UCSD-AML1 (cell line): ENCODE results near the gene CASP8.

ENCODE experiments used
- DNase-seq: peaks from one replicate; lab custom pipeline; 2025; ENCODE audit not compliant: unreplicated experiment; lab: John Stamatoyannopoulos, UW

Gene CASP8

DNA sequence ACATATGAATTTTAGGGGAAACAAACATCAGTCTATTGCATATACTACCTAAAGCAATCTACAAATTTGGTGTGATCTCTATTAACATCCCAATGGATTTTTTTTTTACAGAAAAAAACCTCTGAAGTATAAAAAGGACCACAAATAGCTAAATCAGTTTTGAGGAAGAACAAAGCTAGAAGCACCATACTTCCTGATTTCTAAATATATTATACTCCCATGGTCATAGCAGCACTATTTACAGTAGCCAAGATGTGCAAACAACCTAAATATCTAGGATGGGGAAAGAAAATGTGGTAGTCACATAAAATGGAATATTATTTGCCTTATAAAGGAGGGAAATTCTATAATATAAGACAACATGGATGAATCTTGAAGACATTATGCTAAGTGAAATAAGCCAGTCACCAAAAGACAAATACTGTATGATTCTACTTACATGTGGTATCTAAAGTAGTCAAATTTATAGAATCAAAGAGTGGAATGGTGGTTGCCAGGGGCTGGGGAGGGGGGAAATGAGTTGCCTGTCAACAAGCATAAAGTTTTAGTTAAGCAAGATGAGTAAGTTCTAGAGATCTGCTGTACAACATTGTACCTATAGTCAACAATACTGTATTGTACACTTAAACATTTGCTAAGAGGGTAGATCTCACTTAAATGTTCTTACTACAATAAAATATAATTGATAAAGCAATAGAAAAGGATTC lies 17.6 kb upstream of the CASP8 start:
- no peak for DNase-seq

DNA sequence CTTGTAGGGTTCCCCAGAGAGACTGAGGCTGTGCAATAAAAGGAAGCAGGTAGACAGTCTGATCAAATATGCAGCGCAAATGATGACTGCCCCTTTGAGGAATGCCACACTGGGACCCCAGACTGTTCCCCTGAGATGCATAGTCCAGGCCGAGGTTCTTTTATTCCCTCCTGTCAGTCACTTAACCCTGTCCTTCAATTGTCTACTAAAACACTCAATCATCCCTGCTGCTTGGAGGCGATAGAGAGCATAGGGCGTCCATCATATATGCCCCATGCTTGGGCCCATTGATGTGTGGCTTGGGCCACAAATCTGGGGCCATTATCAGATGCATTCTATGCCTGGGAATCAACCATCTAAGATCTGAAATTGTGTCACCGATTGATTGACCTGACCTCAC lies 15.5 kb upstream of the CASP8 start:
- DNase-seq, result no peak

DNA sequence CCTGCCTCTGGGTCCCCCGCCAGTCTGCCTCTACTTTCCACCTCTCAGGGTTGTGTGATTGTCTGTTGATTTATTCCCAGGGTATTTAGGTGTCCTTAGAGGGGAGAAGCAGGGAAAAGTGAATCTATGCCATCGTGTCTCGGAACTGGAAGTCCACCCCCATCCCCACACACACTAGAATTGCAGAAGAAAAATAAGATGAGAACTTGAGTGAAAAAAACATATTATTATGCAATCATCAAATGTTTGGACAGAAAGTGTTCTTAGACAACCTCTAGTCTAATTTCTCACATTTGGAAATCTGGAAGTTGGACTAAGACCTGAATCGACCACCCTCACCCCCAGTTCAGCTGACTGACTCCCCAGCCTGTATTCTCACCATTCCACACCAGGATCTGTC lies 14.1 kb upstream of the CASP8 start:
- DNase-seq, result no peak

DNA sequence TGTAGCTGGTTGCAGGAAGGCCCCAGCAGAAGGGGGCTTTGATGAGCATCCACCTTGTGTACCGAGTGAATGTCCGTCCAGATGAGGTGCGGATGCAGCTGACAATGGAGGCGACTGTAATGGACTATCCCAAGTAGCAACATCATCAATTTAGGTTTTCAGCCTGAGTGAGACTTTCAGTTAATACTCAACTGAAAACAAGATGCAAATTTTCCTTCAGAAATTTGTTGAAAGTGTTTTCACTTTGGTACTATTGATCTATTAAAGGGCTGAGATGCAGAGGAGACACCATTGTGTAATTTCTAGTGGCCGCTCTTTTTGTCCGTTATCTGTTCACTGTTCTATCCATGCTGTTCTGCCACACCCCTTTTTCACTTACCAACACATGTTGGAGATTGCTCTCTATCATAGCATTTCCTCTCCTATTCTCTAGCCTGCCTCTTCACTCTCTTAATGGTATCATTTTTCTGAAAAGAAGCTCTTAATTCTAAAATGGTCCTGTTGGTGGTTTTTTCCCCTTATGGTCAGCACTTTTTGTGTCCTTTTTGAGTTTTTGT lies 12.0 kb upstream of the CASP8 start:
- DNase-seq, result no peak

DNA sequence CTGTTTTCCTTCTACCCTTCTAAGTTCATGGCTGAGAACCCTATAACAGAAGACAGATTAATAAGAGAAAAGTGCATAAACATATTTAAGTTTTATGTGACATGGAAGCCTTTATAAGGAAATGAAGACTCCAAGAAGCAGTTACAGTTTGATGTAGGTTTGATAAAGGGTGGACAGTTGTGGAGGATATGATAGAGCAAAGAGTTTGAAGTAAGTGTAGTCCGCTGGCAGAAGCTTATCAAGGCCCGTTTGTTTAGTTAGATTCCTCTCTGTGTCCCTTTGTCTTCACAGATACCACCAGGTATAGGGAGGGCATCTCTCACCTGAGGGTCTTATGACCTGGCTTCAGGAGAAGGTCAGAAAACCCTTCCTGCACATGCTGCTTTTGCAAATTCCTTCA lies 10.4 kb upstream of the CASP8 start:
- no peak for DNase-seq

DNA sequence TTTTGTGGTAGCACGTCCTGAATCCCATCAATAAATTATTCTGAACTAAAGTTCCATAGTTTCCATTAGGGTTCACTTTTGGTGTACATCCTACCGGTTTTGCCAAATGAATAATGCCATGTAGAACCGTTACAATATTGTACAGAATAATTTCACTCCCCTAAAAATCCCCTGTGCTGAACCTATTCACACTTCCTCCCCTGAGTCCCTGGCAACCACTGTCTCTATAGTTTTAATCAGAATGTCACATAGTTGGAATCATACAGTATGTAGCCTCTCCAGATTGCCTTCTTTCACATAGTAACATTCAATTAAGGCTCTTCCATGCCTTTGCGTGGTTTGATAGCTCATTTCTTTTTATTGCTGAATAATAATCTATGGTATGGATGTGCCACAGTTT lies 9.6 kb upstream of the CASP8 start:
- no peak for DNase-seq

DNA sequence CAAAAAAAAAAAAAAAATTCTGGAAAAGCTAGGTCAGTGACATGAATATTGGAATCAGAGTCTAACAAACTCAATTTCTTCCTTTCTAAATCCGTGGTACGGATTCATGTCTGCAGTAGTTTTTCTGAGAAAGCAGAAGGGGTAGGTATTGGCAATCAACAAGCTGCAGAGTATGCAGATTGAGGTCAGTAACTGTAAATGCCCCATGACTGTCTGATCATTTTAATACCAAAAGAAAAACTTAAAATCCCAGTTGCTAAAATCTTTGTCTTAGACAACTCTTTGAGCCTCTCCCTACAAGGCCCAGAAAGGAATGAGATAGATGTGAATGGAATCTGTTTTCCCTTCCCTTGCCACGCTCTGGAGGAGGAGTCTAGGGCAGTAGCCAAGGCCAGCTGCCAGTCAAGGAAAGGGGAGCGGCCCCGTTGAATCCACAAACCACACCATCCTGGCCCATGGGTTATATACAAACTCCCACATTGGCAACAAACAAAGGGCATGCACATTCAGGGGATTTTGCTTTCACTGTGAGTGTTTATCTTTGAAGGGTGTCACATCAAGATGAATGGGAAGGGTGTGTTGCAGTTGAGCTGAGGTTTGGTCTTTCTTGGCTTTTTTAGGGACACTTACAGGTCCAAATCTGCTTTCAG lies 6.1 kb upstream of the CASP8 start:
- peak; percentile 58 for DNase-seq

DNA sequence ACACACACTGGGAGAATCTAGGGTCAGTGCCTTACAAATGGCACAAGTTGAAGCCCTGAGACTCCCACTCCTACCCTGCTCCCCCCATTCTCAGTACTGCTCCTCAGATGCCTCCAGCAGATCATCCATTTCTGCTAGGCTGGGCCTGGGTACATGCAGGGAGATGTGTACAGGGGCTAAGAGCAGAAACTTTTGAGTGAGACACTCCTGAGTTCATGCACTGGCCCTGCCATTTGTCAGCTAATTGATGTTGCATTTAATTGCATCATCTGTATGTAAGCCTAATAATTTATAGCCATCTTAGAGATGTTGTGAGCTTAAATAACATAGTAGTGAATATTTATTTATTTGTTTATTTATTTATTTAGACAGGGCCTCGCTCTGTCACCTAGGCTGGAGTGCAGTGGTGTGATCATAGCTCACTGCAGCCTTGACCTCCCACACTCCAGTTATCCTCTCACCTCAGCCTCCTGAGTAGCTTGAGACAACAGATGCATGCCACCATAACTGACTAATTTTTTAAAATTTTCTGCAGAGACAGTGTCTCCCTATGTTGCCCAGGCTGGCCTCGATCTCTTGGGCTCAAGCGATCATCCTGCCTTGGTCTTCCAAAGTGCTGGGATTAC lies 4.8 kb upstream of the CASP8 start:
- no peak for DNase-seq

DNA sequence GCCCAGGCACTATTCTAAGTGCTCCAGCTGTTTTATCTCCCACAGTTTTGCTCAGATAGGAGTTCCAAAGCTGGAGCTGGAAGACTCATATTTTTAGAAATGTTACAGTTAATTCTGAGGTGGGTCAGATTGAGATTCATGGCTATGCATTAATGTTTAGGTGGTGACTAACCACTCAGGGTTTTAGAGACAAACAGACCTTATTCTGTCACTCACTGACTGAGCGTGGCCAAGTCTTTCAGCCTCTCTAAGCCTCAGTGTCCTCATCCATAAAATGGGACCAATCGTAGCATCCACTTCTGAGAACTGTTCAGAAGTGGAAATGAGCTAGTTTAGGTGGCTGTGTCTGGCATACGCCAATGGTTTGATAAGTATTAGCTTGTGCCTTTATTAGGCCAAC lies 4.3 kb upstream of the CASP8 start:
- DNase-seq, result no peak

DNA sequence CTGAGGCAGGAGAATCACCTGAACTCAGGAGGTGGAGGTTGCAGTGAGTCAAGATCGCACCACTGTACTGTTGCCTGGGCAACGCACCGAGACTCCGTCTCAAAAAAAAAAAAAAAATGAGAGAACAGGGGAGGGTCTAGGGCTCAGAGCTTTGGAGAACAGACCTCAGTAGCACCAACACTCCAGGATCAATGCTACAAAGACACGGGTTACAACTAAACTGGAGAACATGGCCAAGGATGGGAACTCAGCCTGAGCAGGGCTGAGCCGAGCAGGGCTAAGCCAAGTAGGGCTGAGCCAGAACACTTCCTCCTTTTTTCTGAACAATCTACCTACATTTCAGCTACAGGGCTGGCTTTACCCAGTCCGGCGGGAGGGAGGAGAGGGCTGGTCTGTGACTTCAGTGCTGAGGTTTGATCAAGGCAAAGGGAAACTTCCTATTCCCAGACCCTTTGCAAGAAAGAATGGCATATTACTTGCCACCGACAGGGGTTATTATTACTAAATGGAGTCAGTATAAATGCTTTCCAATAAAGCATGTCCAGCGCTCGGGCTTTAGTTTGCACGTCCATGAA lies 2.9 kb upstream of the CASP8 start:
- DNase-seq, result peak; percentile 68

DNA sequence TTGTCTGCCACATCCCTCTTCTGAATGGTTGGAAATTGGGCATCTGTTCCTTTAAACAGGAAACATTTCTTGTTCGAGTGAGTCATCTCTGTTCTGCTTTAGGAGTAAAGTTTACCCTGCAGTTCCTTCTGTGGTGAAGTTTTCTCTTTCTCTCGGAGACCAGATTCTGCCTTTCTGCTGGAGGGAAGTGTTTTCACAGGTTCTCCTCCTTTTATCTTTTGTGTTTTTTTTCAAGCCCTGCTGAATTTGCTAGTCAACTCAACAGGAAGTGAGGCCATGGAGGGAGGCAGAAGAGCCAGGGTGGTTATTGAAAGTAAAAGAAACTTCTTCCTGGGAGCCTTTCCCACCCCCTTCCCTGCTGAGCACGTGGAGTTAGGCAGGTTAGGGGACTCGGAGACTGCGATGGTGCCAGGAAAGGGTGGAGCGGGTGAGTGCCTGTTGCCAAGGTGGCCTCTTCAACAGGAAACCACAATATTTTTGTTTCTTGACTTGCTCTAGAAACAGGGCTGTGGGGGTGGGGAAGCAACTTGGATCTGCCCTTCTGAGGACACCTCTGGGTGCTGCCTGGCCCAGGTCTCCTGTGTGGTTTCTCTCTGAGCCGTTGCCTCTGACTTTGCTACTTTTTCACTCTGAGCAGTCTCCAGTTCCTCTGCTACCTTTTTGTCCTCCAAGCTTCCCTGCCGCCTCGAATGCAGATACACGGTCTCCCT lies 2.2 kb upstream of the CASP8 start:
- peak; percentile 84 for DNase-seq

DNA sequence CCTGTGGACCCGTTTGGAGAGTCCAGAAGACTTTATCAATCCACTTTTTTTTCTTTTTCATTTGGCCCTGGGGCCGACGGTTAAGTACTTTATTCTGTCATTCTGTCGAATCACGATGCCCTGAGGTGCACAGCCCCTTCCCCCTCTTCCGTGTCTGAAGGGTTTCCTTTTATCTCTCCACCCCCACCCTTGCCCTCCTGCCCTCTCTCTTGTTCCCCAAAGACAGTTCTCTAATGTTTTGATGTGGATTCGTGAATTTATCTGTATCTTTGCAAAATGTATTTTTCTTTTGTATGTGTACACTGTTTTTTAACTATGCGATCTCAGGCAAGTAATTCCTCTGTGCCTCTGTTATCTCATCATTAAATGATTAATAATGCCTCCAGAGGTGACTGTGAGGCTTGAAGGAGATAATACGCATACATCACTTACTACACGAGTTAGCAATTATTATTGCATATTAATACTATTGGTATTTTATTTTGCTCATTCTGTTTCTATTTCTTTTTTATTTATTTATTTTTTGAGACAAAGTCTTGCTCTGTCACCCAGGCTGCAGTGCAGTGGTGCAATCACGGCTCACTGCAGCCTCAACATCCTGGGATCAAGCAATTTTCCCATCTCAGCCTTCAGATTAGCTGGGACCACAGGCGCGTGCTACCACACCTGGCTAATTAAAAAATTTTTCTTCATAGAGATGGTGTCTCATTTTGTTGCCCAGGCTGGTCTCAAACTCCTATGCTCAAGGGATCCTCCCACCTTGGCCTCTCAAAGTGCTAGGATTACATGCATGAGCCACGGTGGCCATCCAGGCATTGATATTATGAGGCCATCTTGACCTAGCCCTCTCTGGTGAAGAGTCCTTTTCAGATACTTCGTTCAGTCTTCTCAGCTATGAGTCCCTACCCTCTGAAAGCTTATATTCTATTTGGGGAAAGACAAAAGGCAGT lies 1.4 kb upstream of the CASP8 start:
- no peak for DNase-seq

DNA sequence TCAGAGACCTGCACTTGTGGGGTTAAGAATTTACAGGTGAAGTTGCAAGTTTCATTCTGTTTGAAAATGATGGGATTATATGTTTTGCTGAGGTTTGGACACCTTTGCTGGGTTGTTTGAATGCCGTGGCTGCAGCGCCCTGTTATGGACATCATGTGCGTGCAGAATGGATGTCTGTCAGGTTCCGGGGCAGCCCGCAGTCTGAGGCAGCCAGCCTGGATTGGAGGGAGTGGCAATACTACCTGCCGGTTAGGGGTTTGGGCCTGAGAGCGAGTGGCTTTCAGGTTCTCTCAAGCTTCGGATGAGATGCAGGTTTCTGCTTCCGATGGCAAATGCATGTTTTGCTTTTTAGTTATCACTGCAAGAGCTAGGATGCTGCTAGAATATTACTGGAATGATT lies 1.1 kb downstream of the CASP8 start:
- no peak for DNase-seq

DNA sequence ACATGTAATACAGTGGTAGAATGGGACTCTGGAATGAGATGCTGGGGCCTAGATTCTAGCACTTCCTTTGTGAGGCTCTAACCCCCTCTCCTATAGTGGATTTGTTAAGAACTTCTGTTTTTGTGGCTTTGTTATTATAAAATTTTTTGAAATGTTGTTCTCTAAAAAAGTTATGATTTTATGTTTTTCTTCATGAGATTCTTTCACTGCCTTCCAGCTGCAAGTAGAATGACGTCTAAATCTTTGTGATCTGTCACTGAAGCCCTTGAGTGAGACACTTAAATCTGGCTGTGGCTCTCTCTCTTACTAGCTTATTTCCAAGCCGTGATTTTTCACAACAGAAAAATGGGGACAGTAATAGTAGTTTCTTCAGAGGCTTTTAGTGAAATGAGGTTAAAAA lies 1.6 kb downstream of the CASP8 start:
- DNase-seq, result no peak

DNA sequence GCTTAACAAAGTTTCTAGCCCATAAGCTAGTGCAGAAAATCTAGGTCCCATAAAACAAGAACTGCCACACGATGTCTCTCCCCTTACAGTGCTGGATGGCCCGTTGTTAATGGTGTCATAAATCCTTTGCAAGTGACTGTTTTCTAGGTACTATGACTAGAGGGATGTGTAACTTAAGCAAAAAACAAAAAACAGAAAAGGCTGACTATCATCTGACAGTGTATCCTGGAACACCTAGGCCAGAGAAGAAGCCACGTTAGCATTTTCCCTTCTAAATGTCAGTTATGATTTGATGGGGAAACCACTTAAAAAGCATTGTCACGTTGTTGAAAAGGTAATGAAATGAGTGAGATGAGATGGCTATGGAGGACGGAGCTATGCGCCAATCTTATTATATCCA lies 2.4 kb downstream of the CASP8 start:
- no peak for DNase-seq

DNA sequence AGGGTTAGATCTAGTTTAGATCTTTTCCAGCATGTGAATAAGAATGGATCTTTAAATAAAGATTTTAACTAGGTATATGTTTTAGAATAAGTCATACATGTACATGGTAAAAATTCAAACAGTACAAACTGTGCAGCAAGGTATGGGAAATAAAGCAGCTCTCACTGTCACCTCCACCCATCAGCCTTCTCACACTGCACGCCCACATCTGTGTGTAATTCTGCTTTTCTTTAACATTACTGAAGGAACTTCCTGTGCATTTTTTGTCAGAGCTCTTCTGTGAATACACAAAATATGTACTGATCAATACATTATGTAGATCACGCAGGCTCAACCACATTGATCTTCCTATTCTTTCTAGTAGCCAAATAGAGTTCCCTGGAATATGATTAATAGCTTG lies 3.4 kb downstream of the CASP8 start:
- DNase-seq, result no peak

DNA sequence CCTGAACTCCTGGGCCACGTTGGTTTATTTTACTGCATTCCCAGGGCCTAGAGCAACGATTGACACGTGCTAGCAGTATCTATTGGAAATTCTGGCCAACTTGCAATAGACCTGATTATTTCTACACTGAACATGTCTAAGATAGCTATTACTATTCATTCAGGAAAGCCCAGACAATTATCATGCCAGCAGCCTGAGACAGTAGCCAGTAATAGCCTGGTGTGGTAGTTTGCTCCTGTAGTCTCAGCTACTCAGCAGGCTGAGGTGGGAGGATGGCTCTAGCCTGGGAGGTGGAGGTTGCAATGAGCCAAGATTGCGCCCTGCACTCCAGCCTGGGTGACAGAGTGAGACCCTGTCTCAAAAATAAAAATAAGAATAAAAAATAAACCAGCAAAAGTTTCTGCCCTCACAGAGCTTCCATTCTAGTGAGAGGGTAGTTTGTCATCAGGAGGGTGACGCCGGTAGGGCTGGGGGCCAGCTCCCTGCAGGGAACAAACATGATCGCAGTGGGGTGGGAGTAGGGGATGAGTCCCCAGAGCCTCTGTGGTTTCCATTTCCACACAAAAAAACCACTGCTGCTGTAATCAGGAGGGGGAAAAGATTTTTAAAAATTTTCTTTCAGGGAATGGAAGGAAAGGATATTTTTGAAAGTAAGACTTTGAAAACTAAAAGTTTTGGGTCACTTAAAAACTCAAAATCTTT lies 4.3 kb downstream of the CASP8 start:
- DNase-seq, result no peak

DNA sequence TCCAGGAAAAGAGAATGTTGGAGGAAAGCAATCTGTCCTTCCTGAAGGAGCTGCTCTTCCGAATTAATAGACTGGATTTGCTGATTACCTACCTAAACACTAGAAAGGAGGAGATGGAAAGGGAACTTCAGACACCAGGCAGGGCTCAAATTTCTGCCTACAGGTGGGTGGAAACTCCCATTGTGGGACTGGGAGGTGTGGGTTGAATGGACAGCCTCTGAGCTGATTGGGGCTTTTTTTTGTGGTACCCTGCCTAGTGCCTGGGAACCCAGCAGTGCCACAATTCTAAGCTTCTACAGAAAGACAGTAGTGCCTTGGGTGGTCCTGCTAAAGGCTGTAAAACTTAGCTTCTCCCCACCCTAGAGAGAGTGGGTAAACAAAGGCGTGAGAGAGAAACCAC lies 6.3 kb downstream of the CASP8 start:
- DNase-seq, result no peak

DNA sequence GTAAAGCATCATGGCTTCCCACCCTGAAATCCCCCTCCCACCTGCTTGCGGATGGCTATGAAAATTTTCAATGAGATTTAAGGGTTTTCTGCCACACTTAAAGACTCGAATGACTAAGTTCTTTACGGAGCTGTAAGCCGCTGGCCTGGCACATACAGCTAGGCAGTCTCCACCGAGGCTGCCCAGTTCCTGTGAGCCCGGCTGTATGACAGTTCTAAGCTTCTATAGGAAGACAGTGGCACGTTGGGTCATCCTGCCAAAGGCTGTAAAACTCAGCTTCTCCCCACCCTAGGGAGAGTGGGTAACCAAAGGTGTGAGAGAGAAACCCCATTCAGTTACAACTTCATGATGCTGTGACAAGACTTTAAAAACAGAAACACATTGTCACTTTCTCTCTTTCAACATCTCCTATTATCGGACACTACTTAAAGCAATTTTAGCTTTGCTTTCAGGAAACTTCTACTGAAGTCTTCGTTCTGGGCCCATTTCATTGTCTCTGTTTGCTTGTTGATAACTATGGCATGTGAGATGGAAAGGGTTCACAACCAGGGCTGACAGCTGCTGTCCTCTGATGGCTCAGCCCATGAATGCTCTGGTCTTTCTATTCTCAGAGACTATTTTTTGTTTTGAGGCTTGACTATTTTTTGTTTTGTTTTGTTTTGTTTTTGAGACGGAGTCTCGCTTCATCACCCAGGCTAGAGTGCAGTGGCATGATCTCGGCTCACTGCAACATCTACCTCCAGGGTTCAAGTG lies 7.1 kb downstream of the CASP8 start:
- DNase-seq, result no peak
